Lower lobe of right lung (tissue), 2 donors: ENCODE data around the gene STAB1. TPM values are rescaled to one million over a fixed set of nuclear protein-coding genes. Genes with fewer than 3 reads are reported as not detected.

ENCODE experiments used
- ATAC-seq, 2 donors: fragments of 200-7000 bp; cut with Tn5 transposase; one replicate each; pipeline ENCODE4 v1.9.1; 2020 to 2022; ENCODE audit warnings: mild to moderate bottlenecking in 2 of 2, moderate library complexity in 2 of 2
- DNase-seq: peaks from one replicate; pipeline ENCODE4 v3.0.0-alpha.2; 2020
- H3K27ac ChIP-seq: fragments of 200-600 bp; one replicate; pipeline ENCODE4 v1.8.0; 2022
- H3K27me3 ChIP-seq: fragments of 200-600 bp; one replicate; pipeline ENCODE4 v1.8.0; 2022; ENCODE audit warnings: low read depth
- H3K36me3 ChIP-seq: fragments of 200-600 bp; one replicate; pipeline ENCODE4 v1.8.0; 2022; ENCODE audit warnings: mild to moderate bottlenecking
- H3K4me1 ChIP-seq: fragments of 200-600 bp; one replicate; pipeline ENCODE4 v1.8.0; 2022
- H3K4me3 ChIP-seq: fragments of 200-600 bp; one replicate; pipeline ENCODE4 v1.8.0; 2022; ENCODE audit warnings: mild to moderate bottlenecking
- H3K9me3 ChIP-seq: fragments of 200-600 bp; one replicate; pipeline ENCODE4 v1.8.0; 2022
- intact Hi-C: fragments of 100-400 bp; cut with DNase I; formaldehyde crosslinking; loops from one replicate; pipeline ENCODE4 v1.11.0; 2022
- total RNA-seq: library from RNA; stranded (reverse); fragmentation: NEBNext Ultra II Directional; extraction: Animal tissue kit (Norgen Biotek cat#: 25700); gene quantifications from one replicate; pipeline ENCODE4 v1.2.1, GENCODE V29; 2021
- TF ChIP-seq, protein P1 (sequence below): fragments of 200-600 bp; IDR thresholded peaks from one replicate; pipeline ENCODE4 v1.8.0; 2022; ENCODE audit warnings: antibody characterized with exemption, mild to moderate bottlenecking
- donor health status: DM: no; HTN: yes; CAD: no; lungs with severe emphysema.

STAB1 gene
- total RNA-seq, 1 donor from 2014 or later, result 133 TPM

GRCh38 chr3:52469001-52469400 is 26.1 kb upstream of the STAB1 start:
- H3K4me3 ChIP-seq, result no peak overlapping the region
- TF ChIP-seq, protein P1, sequence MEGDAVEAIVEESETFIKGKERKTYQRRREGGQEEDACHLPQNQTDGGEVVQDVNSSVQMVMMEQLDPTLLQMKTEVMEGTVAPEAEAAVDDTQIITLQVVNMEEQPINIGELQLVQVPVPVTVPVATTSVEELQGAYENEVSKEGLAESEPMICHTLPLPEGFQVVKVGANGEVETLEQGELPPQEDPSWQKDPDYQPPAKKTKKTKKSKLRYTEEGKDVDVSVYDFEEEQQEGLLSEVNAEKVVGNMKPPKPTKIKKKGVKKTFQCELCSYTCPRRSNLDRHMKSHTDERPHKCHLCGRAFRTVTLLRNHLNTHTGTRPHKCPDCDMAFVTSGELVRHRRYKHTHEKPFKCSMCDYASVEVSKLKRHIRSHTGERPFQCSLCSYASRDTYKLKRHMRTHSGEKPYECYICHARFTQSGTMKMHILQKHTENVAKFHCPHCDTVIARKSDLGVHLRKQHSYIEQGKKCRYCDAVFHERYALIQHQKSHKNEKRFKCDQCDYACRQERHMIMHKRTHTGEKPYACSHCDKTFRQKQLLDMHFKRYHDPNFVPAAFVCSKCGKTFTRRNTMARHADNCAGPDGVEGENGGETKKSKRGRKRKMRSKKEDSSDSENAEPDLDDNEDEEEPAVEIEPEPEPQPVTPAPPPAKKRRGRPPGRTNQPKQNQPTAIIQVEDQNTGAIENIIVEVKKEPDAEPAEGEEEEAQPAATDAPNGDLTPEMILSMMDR, result no peak
- DNase-seq, result no peak
- intact Hi-C loops, result no loop called here
- no peak for ATAC-seq
- peaks cover 70% of the 10 kb centered on the region for H3K36me3 ChIP-seq
- peaks cover 39% of the 10 kb centered on the region for H3K4me1 ChIP-seq
- no peak overlapping the region for H3K27ac ChIP-seq
- no peaks in the 10 kb centered on the region for H3K27me3 ChIP-seq
- H3K9me3 ChIP-seq, result no peaks in the 10 kb centered on the region

- intact Hi-C loops, result no loop called here
- ATAC-seq (no peak), DNase-seq (no peak)
- Histone ChIP-seq H3K27me3 (no peaks in the 10 kb centered on the region), H3K36me3 (peaks cover 70% of the 10 kb centered on the region), H3K27ac (peak overlapping the region; percentile 21), H3K4me3 (no peak overlapping the region), H3K9me3 (no peaks in the 10 kb centered on the region), H3K4me1 (peaks cover 48% of the 10 kb centered on the region)
- TF ChIP-seq, protein P1, result no peak
Observed at GRCh38 chr3:52470920-52471319, 24.2 kb upstream of the STAB1 start.

DNA sequence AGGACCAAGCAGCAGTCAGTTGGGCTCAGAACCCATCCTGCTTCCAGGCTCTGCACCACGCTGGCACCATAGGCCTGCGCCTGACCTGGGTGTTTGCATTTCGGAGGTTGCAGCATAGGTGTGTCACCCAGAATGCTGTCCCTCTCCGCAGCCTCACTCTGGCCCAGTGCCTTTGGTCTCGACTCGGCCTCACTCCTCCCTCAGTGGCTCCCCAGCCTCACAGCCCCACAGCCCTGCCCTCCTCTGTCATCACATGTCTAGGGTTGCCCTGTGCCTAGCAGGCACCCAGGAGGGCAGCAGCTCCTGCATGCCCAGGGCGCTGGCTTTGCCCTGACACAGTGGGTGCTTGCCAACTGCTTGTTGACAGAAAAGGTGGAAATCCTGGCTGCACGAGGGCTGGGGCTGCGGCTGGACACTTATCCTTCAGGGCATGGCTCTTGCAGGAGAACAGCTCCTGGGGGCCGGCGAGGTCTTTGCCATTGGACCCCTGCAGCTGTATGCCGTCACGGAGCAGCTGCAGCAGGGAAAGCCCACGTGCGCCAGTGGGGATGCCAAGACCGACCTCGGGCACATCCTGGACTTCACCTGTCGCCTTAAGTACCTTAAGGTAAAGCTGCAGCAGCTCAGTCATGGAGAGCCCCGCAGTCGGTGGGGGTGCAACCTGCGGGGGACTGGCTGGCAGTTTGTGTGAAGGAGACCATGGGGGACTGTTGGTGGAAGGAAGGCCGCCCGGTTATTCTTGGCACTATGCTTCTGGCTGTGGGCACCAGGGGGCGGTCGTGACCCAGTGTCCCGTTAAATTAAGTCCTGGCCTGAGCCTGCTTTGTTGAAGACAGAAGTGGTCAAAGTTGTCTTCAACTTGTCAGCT is 23.5 kb upstream of the STAB1 start:
- ATAC-seq (peak; percentile 84 to 87), DNase-seq (peak; percentile 82)
- H3K27ac ChIP-seq, result no peak overlapping the region
- peaks cover 74% of the 10 kb centered on the region for H3K36me3 ChIP-seq
- TF ChIP-seq, protein P1, result peak; percentile 83
- no peak overlapping the region for H3K4me3 ChIP-seq
- intact Hi-C loops, result no loop called here
- H3K4me1 ChIP-seq, result peaks cover 55% of the 10 kb centered on the region
- no peaks in the 10 kb centered on the region for H3K27me3 ChIP-seq
- H3K9me3 ChIP-seq, result no peaks in the 10 kb centered on the region

DNA sequence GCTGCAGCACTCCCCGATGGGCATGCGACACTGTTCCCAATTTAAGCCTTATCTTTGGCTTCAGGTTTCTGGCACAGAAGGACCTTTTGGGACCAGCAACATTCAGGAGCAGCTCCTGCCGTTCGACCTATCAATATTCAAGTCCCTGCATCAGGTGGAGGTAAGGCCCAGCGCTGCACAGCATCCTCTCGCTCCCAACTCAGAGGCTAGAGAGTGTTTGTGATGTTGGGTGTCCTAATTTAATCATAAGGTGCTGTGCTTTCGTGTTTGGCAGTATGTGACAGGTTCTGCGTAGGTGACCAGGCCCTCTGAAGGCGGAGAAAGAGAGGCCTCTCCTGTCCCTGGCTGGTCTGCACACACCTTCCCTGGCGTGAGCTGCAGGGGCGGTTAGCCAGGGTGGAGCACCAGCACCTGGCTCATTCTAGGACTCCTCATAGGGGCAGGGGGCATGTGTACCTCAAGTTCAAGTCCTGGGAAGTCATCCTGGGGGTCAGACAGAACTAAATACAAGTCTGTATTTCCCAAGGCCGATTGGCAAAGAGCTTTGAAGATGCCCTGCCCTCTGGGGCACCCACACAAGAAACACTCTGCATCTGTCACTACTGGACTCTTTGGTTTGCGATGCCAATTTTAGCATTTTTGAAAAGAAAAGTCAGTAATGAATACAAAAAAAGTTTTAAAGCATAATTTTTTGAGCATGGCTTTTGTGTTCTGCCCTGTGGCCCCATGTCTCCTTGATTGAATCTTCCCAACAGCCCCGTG is 22.7 kb upstream of the STAB1 start:
- intact Hi-C loops, result no loop called here
- Histone ChIP-seq H3K27me3 (no peaks in the 10 kb centered on the region), H3K4me3 (no peak overlapping the region), H3K9me3 (no peaks in the 10 kb centered on the region), H3K27ac (peak overlapping the region; percentile 8), H3K4me1 (peaks cover 55% of the 10 kb centered on the region), H3K36me3 (peaks cover 82% of the 10 kb centered on the region)
- ATAC-seq, result no peak
- DNase-seq, result no peak
- TF ChIP-seq, protein P1, result no peak

GRCh38 chr3:52473026-52473425 is 22.1 kb upstream of the STAB1 start:
- H3K27ac ChIP-seq, result peak overlapping the region; percentile 8
- intact Hi-C loops, result no loop called here
- H3K36me3 ChIP-seq, result peaks cover 84% of the 10 kb centered on the region
- no peak overlapping the region for H3K4me3 ChIP-seq
- TF ChIP-seq, protein P1, result no peak
- no peaks in the 10 kb centered on the region for H3K9me3 ChIP-seq
- DNase-seq (no peak), ATAC-seq (no peak)
- no peaks in the 10 kb centered on the region for H3K27me3 ChIP-seq
- H3K4me1 ChIP-seq, result peaks cover 54% of the 10 kb centered on the region
